ENCODE data around the gene THPO.

DNA sequence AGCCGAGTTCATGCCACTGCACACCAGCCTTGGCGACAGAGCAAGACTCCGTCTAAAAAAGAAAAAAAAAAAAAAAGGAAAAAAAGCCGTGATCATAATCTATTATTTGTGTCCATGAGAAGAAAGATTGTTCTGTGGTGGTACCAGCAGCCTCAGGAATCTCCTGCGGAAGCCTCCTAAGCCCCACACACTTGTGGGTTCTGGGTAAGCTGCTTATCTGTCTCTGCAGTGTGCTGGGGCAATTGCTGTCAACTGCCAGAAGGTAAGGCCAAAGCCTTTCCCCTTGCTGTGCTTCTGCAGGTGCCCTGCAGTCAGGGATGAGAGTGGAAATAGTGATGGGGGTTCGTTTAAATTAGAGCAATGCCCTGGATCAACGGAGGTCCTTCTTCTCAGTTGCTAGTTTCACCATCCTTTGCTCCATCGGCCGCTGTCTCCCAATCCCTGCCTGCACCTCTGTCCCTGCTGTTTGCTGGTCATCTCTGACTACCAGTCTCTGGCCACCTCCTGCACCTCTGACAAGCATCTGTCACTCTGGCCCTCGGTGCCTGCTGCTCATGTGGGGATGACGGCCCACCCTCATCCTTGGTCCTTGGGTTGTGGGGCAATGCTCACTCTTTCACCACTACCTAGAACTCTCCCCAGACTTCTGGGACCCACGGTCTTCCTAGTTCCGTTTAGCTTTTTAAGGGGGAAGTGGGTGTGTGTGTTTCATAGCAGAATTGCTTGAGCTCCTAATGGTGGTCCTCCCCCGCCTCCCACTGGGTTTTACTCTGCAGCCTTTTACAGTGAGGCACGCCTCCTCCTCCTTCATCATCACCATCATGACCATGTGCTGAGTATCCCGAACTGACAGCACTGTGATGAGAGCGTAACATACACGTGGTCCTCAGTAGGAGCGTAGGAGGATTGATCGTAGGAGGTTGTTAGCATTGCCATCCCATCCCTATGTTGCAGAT, 27.3 kb upstream of the THPO start:
- TF ChIP-seq CEBPB (IDR thresholded peaks at IDR 0.05): no peak
- TF ChIP-seq REST (IDR thresholded peaks at IDR 0.05; ENCODE audit: low read depth): no peak
- TF ChIP-seq, protein P1, sequence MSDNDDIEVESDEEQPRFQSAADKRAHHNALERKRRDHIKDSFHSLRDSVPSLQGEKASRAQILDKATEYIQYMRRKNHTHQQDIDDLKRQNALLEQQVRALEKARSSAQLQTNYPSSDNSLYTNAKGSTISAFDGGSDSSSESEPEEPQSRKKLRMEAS (IDR thresholded peaks at IDR 0.05): no peak
